Caki2 (cell line): Measurements from ENCODE around the gene HEPN1. TPM values are rescaled to one million over a fixed set of nuclear protein-coding genes. Genes with fewer than 3 reads are reported as not detected.
A peak's percentile ranks its signal among the peaks of the same experiment; 100 is the strongest.

Source experiments
- DNase-seq: peaks from one replicate; pipeline ENCODE4 v3.0.0-alpha.2; 2015; ENCODE audit warnings: low read depth
- in situ Hi-C: cut with HindIII; loops from 2 replicates; pipeline ENCODE4 v1.10.0; 2016; ENCODE audit warnings: low sequenced_read_pairs, low pct_unique_long_range_greater_than_20kb, mixed read lengths
- total RNA-seq: library from RNA; depleted of rRNA; stranded (reverse); fragments of >200 nt; shearing (Covaris generic); gene quantifications from 2 replicates; pipeline ENCODE4 v1.2.3, GENCODE V29; 2014; ENCODE audit warnings: low replicate concordance; rRNA removed

Gene HEPN1
- not detected in 2 replicates for total RNA-seq

DNA sequence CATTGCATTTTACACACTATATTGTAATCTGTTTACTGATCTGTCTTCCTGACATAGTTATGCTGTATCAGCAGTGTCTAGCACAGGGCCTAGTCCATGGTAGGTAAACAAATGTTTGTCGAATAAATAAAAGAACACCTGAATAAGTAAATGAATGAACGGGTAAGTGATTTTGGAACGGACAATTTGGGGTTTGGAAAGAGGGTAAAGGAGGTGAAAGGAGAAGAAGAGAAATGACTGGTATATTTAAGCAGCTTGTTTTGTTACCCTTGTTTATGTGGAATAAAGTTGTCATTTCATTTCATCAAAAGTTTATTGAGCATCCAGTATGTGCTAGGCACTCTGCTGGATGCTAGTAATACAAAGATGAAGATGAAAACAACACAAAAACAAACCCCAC, at the start of gene HEPN1:
Gene HEPN1, plus strand, starts transcription at position 301 of the 400 bp plus-strand sequence.
- in situ Hi-C loops = no loop called here
- DNase-seq = no peak

DNA sequence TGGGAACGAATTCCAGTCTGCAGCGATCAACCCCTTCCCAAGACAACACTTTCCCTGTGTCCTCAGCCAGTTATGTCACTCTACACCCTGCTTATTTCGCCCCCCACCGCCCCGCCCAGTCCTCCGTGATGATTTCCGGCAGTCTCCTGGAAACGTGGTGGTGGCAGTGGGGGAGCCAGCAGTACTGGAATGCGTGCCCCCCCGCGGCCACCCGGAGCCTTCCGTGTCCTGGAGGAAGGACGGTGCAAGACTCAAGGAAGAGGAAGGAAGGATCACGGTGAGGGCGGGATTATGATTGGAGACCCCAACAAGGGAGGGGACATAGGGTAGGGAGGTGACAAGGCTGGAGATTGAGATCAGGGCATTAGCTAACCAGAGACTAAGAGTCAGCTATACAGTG, 49.7 kb upstream of the HEPN1 start:
- in situ Hi-C loops = no loop called here

DNA sequence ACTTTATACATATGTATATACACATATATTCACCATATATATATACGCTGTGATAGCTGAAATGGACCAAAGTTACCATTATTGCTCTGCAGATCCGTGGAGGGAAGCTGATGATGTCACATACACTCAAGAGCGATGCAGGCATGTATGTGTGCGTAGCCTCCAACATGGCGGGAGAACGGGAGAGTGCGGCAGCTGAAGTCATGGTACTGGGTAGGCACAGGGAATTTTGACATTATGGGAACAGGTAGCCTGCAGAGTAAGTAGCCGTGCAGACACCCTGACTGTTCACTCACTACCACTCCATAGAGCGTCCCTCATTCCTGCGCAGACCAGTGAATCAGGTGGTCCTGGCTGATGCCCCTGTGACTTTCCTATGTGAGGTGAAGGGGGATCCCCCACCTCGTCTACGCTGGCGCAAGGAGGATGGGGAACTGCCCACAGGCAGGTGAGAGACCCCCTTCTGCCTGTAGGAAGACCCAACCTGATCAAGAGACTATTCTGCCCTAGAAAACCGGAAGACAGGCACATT, 49.1 kb upstream of the HEPN1 start:
- DNase-seq = no peak
- in situ Hi-C loops = no loop called here

More for the DNA sequence above, 49.7 kb upstream of the HEPN1 start:
- no peak for DNase-seq

DNA sequence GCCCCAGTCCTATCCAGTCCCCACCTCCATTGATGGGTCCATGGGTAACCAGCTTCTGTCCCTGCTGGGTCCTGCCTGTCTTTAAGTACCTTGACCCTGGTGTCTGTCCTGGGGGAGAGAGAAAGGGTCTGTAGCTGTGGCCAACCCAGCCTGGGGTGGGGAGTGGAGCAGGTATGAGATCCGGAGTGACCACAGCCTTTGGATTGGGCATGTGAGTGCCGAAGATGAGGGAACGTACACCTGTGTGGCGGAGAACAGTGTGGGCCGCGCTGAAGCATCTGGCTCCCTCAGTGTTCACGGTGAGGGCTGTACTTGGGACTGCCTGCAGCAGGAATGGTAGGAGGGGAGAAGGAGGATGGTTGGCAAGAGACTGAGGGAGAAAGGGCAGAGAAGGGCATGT, 48.6 kb upstream of the HEPN1 start:
- in situ Hi-C loops = no loop called here
- no peak for DNase-seq

DNA sequence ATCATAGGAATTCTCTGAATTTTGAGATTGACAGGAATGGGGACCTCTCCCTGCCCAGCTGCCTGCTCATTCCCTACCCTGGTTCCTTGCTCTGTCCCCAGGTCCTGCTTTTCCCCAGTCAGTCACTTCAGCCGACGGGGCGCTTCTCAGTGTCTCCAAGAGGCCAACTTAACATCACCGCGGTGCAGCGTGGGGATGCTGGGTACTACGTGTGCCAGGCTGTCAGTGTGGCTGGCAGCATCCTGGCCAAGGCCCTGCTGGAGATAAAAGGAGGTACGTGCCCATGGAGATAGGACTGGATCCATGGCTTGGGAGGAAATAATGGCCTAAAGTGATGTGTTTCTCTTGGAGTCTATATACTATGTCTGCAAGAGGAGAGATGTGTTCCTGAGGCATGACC, 46.8 kb upstream of the HEPN1 start:
- in situ Hi-C loops = no loop called here
- no peak for DNase-seq

DNA sequence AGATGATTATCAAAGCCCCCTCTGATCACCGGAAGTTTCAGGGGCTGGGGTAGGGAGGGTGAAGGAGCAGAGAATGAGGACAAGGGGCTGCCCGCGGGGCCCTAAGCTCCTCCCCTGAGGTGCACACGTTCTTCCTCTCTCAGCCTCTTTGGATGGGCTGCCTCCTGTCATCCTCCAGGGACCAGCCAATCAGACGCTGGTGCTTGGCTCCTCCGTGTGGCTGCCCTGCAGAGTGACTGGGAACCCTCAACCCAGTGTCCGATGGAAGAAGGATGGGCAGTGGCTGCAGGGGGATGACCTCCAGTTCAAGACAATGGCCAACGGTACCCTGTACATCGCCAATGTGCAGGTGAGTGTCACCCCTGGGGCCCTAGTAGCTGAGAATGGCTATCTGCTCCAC, 46.3 kb upstream of the HEPN1 start:
- DNase-seq = no peak
- in situ Hi-C loops = no loop called here

DNA sequence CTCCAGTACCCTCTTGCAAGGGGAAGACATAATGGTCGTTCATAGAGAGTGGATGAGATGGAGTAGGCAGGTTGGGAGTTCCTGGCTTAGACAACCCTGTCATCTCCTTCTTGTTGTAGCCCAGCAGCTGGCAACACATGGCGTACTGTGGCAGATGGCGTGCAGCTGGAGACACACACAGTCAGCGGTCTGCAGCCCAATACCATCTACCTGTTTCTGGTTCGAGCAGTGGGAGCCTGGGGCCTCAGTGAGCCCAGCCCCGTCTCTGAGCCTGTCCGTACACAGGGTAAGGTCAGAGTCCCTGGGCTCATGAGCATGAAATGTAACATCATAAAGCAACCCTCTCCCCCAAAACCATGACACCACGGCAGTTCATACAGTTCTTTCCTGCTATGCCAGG, 45.1 kb upstream of the HEPN1 start:
- DNase-seq = no peak
- in situ Hi-C loops = no loop called here

DNA sequence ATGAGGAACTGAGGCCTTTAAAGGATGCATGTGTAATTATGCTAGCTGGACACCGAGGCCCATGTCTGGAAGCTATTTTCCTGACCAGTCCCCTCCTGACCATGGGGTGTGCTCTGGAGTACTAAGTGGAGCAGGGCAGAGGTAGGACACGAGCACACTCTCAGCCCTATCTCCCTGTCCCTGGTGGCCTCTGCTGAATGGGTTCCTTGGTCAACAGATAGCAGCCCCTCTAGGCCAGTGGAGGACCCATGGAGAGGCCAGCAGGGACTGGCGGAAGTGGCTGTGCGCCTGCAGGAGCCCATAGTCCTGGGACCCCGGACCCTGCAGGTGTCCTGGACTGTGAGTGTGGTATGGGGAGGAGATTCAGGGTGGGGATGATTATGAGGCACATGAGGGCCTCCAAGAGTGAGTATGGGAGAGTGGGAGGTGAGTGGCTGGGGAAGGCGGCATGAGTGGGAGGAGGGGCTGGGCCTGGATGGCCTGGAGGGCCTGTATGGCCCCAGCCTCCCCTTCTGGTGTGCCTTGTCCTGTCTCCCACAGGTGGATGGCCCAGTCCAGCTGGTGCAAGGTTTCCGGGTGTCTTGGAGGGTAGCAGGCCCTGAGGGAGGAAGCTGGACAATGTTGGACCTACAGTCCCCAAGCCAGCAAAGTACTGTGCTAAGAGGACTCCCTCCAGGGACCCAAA, 44.3 kb upstream of the HEPN1 start:
- no peak for DNase-seq
- in situ Hi-C loops = no loop called here

DNA sequence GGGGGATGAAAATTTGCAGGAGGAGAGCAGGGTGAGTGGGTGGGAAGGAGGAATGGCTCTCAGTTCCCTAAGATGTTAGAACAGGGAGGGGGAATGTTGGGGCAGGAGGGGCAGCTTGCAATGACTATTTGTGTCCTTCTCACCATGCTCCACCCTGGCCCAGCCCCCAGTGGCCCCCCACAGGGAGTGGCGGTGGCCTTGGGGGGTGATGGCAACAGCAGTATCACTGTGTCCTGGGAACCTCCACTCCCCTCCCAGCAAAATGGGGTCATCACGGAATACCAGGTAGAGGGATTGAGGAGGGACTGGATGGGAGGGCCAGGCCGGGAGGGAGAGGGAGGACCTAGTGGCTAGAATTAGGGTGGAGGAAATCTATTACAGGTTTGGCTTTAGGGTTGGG, 43.6 kb upstream of the HEPN1 start:
- in situ Hi-C loops = no loop called here

DNA sequence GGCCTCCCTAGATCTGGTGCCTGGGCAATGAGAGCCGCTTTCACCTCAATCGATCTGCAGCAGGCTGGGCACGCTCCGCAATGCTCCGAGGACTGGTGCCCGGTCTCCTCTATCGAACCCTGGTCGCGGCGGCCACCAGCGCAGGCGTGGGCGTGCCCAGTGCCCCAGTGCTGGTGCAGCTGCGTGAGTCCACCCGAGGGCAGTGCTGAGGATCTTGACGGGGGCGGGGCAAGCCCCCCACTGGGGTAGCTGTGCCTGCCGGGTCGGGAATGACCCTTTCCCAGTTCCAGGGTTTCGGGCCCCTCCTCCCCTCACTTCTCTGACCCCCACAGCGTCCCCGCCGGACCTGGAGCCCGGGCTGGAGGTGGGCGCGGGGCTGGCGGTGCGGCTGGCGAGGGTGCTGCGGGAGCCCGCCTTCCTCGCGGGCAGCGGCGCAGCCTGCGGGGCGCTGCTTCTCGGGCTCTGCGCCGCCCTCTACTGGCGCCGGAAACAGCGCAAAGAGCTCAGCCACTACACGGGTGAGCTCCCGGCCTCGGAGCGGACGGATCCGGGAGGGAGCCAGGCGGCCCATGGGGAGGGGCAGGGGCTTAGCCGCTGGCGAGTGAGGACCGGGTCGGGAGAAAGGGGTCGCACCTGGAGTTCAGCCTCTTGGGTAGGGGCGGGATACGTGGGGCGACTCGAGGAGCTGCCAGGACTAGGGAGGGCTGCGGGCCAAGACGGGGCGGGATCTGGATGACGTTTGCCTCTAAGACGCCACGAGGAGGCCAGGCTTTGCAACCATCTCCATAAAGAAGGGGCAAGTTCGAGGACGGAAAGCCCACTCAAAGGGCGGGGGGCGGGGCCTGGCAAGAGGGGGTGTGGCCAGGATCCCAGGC, 42.9 kb upstream of the HEPN1 start:
- in situ Hi-C loops = no loop called here
- peak; percentile 91 for DNase-seq

More for the DNA sequence above, 43.6 kb upstream of the HEPN1 start:
- no peak for DNase-seq

DNA sequence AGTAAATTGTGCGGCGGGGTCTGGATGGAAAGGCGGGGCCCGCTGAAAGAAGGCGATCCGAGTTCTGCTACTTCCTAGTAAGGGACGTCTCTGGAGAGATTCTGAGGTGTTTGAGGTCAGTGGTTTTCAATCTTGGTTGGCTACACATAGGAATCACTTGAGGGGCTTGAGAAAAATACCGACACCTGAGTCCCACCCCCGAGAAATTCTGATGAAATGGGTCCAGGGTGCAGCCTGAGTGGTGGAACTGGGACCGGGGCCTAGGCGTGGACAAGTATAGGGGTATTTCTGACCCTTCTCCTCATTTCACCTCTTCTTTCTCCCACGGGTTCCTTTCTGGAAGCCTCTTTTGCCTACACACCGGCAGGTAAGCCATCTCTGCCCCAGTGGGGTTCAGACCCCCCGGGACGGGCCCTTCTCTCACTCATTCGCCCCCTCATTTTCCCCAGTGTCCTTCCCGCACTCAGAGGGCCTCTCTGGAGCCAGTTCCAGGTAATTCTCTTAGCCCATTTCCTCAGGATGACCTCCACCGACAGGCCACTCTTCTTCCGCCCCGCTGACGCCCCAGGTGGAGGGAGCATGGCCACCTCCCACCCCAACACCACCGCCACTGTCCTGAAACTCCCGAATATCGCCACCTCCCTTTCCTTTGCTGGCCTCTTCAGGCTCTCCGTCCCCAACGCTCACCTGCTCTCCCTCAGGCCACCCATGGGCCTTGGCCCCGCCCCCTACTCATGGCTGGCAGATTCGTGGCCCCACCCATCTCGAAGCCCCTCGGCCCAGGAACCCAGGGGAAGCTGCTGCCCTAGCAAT, 42.0 kb upstream of the HEPN1 start:
- DNase-seq = no peak
- in situ Hi-C loops = no loop called here

DNA sequence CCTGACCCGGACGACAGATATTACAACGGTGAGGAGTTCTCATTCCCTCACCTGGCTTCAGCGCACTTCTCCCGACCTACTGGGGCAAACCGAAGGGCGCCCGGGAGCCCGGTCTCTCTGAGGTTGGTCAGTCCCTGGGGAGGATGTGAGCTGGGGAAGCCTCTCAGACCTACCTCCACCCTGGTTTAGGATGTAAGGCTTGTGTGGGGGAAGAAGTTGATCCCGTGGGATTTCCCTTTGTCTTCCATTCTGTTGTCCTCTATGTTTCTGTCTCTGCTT, 41.5 kb upstream of the HEPN1 start:
- in situ Hi-C loops = no loop called here
- DNase-seq = no peak

DNA sequence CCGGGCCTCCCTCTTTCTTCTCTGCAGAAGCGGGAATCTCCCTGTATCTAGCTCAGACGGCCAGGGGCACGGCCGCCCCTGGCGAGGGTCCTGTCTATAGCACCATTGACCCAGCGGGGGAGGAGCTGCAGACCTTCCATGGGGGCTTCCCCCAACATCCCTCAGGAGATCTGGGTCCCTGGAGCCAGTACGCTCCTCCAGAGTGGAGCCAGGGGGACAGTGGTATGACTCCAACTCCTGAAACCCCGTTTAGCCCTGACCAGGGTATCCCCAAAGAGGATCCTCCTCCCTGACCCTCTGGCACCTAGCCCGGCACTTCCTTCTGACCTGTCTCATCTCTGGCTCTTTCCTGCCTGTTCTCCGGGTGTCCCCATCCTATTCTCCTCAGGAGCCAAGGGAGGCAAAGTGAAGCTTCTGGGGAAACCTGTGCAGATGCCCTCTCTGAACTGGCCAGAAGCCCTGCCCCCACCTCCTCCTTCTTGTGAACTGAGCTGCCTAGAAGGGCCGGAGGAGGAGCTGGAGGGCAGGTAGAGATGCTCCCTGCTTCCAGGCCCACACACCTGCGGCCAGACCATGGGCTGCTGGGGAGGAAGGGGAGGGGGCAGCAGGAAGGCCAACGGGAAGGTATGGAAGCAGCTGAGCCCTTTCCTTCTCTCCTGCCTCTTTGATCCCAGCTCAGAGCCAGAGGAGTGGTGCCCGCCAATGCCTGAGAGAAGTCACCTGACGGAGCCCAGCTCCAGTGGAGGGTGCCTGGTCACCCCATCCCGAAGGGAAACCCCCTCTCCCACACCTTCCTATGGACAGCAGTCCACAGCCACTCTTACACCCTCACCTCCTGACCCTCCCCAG, 40.9 kb upstream of the HEPN1 start:
- in situ Hi-C loops = no loop called here
- DNase-seq = no peak

DNA sequence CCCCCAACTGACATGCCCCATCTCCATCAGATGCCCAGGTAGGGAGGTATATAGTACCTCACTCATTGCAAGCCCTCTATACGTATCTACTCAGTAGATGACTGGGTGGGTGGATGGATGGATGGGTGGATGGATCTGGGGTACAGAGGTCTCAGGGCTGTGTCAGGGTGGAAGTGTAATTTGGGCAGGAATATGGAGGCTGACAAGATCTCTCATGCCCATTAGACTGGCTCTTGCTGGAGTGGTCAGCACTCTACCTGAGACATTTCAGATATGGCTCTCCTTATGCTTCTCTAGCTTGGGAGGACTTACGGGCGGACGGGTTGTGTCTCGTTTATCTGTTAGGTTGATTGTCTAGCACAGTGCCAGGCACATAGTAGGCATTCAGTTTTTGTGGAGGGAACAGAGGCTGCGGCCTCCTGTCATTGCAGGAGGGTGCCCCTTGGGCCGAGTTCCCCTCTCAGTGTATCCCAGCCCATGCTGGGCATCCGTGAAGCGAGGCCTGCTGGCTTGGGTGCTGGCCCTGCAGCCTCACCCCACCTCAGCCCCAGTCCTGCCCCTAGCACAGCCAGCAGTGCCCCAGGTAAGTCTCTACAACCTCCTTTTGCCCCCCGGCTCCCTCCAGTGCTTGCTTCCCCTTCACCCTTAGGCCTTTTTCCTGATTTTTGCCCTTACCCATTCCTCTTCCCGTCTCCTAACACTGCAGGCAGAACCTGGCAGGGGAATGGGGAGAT, 40.1 kb upstream of the HEPN1 start:
- no peak for DNase-seq
- in situ Hi-C loops = no loop called here

DNA sequence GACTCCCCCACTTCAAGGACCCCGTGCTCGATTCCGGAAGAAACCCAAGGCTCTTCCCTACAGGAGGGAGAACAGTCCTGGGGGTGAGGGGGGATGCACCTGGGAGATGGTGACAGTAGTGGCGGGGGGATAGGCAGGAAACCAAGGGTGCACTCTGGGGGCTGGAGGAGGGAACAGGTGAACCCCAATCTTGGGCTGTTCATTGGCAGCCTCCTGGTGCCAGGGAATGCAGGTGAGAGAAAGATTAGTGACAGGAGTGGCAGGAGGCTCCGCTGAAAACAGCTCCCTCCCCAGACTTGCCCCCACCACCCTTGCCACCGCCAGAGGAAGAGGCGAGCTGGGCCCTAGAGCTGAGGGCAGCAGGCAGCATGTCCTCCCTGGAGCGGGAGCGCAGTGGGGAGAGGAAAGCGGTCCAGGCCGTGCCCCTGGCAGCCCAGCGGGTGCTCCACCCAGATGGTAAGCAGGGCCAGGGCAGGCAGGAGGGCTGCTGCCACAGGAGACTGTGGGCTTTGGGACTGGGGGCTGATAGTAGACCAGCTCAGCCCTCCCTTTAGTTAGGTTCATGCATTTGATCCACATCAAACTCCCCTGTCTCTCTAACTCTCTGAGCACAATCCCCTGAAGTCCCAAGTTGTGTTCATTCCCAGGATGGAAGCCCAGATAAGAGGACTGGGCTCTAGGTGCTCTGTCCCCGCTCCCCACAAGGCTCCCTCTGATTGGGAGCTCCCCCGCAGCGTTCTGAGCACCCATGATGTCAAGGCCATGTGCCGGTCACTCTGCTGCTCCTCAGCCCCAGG, 39.4 kb upstream of the HEPN1 start:
- no peak for DNase-seq
- in situ Hi-C loops = no loop called here

DNA sequence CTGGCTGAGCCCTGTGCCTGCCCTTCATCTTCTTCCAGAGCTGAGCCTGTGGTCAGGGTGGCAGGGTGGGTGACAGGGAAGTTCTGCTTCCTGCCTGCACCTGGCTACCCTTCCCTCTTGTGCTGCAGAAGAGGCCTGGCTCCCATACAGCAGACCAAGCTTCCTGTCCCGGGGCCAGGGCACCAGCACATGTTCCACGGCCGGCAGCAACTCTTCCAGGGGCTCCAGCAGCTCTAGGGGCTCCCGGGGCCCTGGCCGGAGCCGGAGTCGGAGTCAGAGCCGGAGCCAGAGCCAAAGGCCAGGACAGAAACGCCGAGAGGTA, 38.8 kb upstream of the HEPN1 start:
- in situ Hi-C loops = no loop called here

DNA sequence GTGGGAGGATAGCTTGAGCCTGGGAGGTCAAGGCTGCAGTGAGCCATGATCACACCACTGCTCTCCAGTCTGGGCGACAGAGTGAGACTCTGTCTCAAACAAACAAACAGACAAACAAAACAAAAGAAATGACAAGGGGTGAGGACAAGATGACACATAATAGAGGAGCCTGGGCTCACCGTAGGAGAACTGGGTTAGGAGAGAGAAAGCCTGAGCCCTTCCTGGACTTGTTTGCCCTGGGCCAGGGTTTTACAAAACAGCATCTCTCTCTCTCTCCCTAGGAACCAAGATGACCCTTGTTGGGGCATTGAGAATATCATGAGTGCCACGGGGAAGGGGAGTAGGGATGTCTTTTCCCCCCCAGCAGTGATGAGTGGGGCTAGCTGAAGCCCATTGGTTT, 38.1 kb upstream of the HEPN1 start:
- no peak for DNase-seq
- in situ Hi-C loops = no loop called here

More for the DNA sequence above, 38.8 kb upstream of the HEPN1 start:
- no peak for DNase-seq
